IPS DF 6.9 (cell line): ENCODE measurements around the gene FNDC3B.

Experiments used
- DNase-seq: peaks from one replicate; pipeline ENCODE4 v3.0.0-alpha.2; 2013; ENCODE audit warnings: low read depth, low spot score
- H3K27ac ChIP-seq: one replicate; pipeline ENCODE4 v1.5.1; 2013; ENCODE audit warnings: low read length, control low read depth
- H3K27me3 ChIP-seq: 2 replicates; pipeline ENCODE4 v1.6.1; 2013; ENCODE audit warnings: mild to moderate bottlenecking, low read length; ENCODE audit not compliant: control insufficient read depth, insufficient read depth
- H3K36me3 ChIP-seq: 2 replicates; pipeline ENCODE4 v1.6.1; 2013; ENCODE audit warnings: low read length; ENCODE audit not compliant: control insufficient read depth, insufficient read depth
- H3K4me1 ChIP-seq: 2 replicates; pipeline ENCODE4 v1.6.1; 2013; ENCODE audit warnings: low read length; ENCODE audit not compliant: control insufficient read depth, insufficient read depth
- H3K4me3 ChIP-seq: 2 replicates; pipeline ENCODE4 v1.5.1; 2013; ENCODE audit warnings: mild to moderate bottlenecking, low read length
- H3K9me3 ChIP-seq: 2 replicates; pipeline ENCODE4 v1.6.1; 2013; ENCODE audit warnings: low read length, inconsistent platforms; ENCODE audit not compliant: control insufficient read depth, insufficient read depth
- WGBS: extraction: QIAGEN DNeasy Blood & Tissue Kit; methylation state at CpG from one replicate; pipeline ENCODE4 v1.1.7; 2013; ENCODE audit warnings: mixed read lengths, missing lambda C conversion rate; ENCODE audit not compliant: insufficient read length, insufficient coverage; 5-methylcytosine and 5-hydroxymethylcytosine counted together

The FNDC3B gene

GRCh38 chr3:172007065-172007370 is 32.4 kb upstream of the FNDC3B start:
- Histone ChIP-seq H3K4me1 (peaks cover 2% of the 10 kb centered on the region; the same call in 1 of the 2 replicates), H3K36me3 (no peaks in the 10 kb centered on the region), H3K4me3 (no peak overlapping the region), H3K27me3 (no peaks in the 10 kb centered on the region), H3K9me3 (no peaks in the 10 kb centered on the region), H3K27ac (no peak overlapping the region)
- no peak for DNase-seq

GRCh38 chr3:172009803-172010202 is 29.6 kb upstream of the FNDC3B start:
- no CpG with 5 or more reads among the region's 3 CpGs for WGBS
- Histone ChIP-seq H3K27ac (no peak overlapping the region), H3K9me3 (no peaks in the 10 kb centered on the region), H3K4me1 (peaks cover 2% of the 10 kb centered on the region; the same call in 1 of the 2 replicates), H3K36me3 (no peaks in the 10 kb centered on the region), H3K27me3 (no peaks in the 10 kb centered on the region), H3K4me3 (no peak overlapping the region)
- no peak for DNase-seq

GRCh38 chr3:172012775-172013174 is 26.6 kb upstream of the FNDC3B start:
- Histone ChIP-seq H3K36me3 (no peaks in the 10 kb centered on the region), H3K27ac (no peak overlapping the region), H3K4me3 (no peak overlapping the region), H3K9me3 (no peaks in the 10 kb centered on the region), H3K4me1 (peaks cover 2% of the 10 kb centered on the region; the same call in 1 of the 2 replicates), H3K27me3 (no peaks in the 10 kb centered on the region)
- no peak for DNase-seq
- WGBS: no CpG with 5 or more reads among the region's 1 CpG

- no peak overlapping the region for H3K4me3 ChIP-seq
- H3K36me3 ChIP-seq: no peaks in the 10 kb centered on the region
- DNase-seq: no peak
- WGBS: no CpG with 5 or more reads among the region's 5 CpGs
- no peaks in the 10 kb centered on the region for H3K27me3 ChIP-seq
- no peak overlapping the region for H3K27ac ChIP-seq
- no peaks in the 10 kb centered on the region for H3K9me3 ChIP-seq
- H3K4me1 ChIP-seq: peaks cover 3% of the 10 kb centered on the region; the same call in 1 of the 2 replicates
Measured at GRCh38 chr3:172014145-172014544, 25.2 kb upstream of the FNDC3B start.

- Histone ChIP-seq H3K9me3 (no peaks in the 10 kb centered on the region), H3K27ac (no peak overlapping the region), H3K36me3 (no peaks in the 10 kb centered on the region), H3K4me1 (0 out of 2 replicates have a peak, but pooled peaks cover 1% of the 10 kb centered on the region), H3K27me3 (no peaks in the 10 kb centered on the region), H3K4me3 (no peak overlapping the region)
- DNase-seq: no peak
Measured at GRCh38 chr3:172018364-172018763, 21.0 kb upstream of the FNDC3B start.

- H3K27ac ChIP-seq: no peak overlapping the region
- H3K9me3 ChIP-seq: no peaks in the 10 kb centered on the region
- DNase-seq: no peak
- WGBS: no CpG with 5 or more reads among the region's 2 CpGs
- H3K4me1 ChIP-seq: 0 out of 2 replicates have a peak, but pooled peaks cover 1% of the 10 kb centered on the region
- no peaks in the 10 kb centered on the region for H3K36me3 ChIP-seq
- no peaks in the 10 kb centered on the region for H3K27me3 ChIP-seq
- H3K4me3 ChIP-seq: no peak overlapping the region
Measured at GRCh38 chr3:172020763-172021162, 18.6 kb upstream of the FNDC3B start.

GRCh38 chr3:172021164-172021563 is 18.2 kb upstream of the FNDC3B start:
- no peaks in the 10 kb centered on the region for H3K36me3 ChIP-seq
- WGBS: no CpG with 5 or more reads among the region's 1 CpG
- no peak for DNase-seq

GRCh38 chr3:172021859-172022258 is 17.5 kb upstream of the FNDC3B start:
- DNase-seq: no peak
- Histone ChIP-seq H3K9me3 (no peaks in the 10 kb centered on the region), H3K4me3 (no peak overlapping the region), H3K27me3 (no peaks in the 10 kb centered on the region), H3K36me3 (no peaks in the 10 kb centered on the region), H3K27ac (no peak overlapping the region), H3K4me1 (0 out of 2 replicates have a peak, but pooled peaks cover 1% of the 10 kb centered on the region)
- WGBS: no CpG with 5 or more reads among the region's 4 CpGs

More at GRCh38 chr3:172021164-172021563, 18.2 kb upstream of the FNDC3B start:
- Histone ChIP-seq H3K4me3 (no peak overlapping the region), H3K9me3 (no peaks in the 10 kb centered on the region), H3K27ac (no peak overlapping the region), H3K4me1 (0 out of 2 replicates have a peak, but pooled peaks cover 1% of the 10 kb centered on the region), H3K27me3 (no peaks in the 10 kb centered on the region)

- DNase-seq: no peak
- H3K9me3 ChIP-seq: no peaks in the 10 kb centered on the region
- no peaks in the 10 kb centered on the region for H3K36me3 ChIP-seq
- no peaks in the 10 kb centered on the region for H3K27me3 ChIP-seq
- H3K4me3 ChIP-seq: no peak overlapping the region
- no peak overlapping the region for H3K27ac ChIP-seq
- H3K4me1 ChIP-seq: no peaks in the 10 kb centered on the region
- no CpG with 5 or more reads among the region's 2 CpGs for WGBS
Measured at GRCh38 chr3:172023915-172024314, 15.5 kb upstream of the FNDC3B start.

GRCh38 chr3:172024679-172025078 is 14.7 kb upstream of the FNDC3B start:
- no CpG with 5 or more reads among the region's 3 CpGs for WGBS
- no peak for DNase-seq
- H3K27ac ChIP-seq: no peak overlapping the region

GRCh38 chr3:172029425-172030098 is 9.8 kb upstream of the FNDC3B start:
- no peak for DNase-seq
- Histone ChIP-seq H3K27me3 (no peaks in the 10 kb centered on the region), H3K27ac (no peak overlapping the region), H3K4me3 (no peak overlapping the region), H3K36me3 (no peaks in the 10 kb centered on the region), H3K9me3 (no peaks in the 10 kb centered on the region), H3K4me1 (no peaks in the 10 kb centered on the region)
- no CpG with 5 or more reads among the region's 3 CpGs for WGBS

More at GRCh38 chr3:172024679-172025078, 14.7 kb upstream of the FNDC3B start:
- H3K36me3 ChIP-seq: no peaks in the 10 kb centered on the region
- no peak overlapping the region for H3K4me3 ChIP-seq
- no peaks in the 10 kb centered on the region for H3K4me1 ChIP-seq
- no peaks in the 10 kb centered on the region for H3K9me3 ChIP-seq
- H3K27me3 ChIP-seq: no peaks in the 10 kb centered on the region
